Fibroblast of pulmonary artery (primary cell): Measurements from ENCODE around the gene ACOX1.

Source experiments
- DNase-seq: peaks from one replicate; pipeline ENCODE4 v3.0.0-alpha.2; 2010; ENCODE audit warnings: low read depth
- H3K4me3 ChIP-seq: replicated peaks from 2 replicates; pipeline ENCODE4 v1.5.1; 2011; ENCODE audit warnings: low read depth, mild to moderate bottlenecking, control low read depth, low read length, moderate library complexity
- TF ChIP-seq, protein P1 (sequence below): IDR thresholded peaks from 2 replicates; pipeline ENCODE4 v1.5.1; 2011; ENCODE audit warnings: mild to moderate bottlenecking, control low read depth, low read length, inconsistent platforms; ENCODE audit errors: missing control alignments

Gene ACOX1

DNA sequence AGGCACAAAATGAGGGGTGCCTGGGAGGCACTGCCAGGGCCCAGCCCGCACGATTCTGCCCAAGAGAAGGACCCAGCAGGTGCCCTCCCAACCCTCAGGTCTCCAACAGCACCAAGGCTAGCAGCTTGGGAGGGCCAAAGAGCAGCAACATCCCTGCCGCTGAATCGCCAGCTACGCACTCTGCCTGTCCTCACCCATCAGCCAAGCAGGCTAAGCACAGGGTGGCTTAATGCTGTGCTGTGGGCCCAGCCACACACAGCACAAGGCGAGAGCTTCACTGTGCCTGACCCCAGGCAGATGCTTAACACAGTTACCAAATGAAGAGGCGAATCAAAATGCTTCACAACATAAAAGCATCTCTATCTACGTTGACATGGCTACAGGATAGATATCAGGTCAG, 63.7 kb downstream of the ACOX1 start:
- H3K4me3 ChIP-seq, result no peak overlapping the region
- no peak for DNase-seq
- TF ChIP-seq, protein P1, sequence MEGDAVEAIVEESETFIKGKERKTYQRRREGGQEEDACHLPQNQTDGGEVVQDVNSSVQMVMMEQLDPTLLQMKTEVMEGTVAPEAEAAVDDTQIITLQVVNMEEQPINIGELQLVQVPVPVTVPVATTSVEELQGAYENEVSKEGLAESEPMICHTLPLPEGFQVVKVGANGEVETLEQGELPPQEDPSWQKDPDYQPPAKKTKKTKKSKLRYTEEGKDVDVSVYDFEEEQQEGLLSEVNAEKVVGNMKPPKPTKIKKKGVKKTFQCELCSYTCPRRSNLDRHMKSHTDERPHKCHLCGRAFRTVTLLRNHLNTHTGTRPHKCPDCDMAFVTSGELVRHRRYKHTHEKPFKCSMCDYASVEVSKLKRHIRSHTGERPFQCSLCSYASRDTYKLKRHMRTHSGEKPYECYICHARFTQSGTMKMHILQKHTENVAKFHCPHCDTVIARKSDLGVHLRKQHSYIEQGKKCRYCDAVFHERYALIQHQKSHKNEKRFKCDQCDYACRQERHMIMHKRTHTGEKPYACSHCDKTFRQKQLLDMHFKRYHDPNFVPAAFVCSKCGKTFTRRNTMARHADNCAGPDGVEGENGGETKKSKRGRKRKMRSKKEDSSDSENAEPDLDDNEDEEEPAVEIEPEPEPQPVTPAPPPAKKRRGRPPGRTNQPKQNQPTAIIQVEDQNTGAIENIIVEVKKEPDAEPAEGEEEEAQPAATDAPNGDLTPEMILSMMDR, result no peak

DNA sequence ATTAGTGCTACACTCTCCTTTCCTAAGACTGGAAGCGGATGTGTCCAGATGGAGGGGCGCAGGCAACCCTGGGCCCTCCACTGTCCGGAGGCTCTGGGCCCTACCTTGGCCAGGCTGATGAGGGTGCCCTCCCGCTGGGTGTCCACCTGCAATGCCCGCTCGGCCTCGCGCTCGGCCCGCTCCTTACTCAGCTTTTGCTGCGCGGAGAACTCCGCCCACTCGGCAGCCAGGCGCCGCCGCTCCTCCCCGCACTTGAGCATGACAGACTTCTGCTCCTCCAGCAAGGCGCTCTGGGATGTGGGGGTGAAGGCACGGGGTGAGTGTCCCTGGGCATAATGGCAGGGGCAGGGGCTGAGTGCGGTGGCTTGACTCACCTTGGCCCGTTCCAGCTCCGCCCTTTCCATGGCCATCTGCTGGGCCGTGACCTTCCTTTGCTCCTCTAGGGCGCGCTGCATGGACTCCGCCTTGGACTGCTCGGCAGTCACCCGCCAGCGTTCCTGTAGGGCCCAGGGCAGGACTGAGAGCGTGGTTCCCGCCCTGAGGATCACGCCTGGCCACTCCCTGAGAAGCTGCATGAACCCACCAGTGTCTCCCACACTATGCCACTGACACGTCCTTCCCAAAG, 64.2 kb downstream of the ACOX1 start:
- TF ChIP-seq, protein P1, result no peak
- no peak overlapping the region for H3K4me3 ChIP-seq
- DNase-seq, result no peak

DNA sequence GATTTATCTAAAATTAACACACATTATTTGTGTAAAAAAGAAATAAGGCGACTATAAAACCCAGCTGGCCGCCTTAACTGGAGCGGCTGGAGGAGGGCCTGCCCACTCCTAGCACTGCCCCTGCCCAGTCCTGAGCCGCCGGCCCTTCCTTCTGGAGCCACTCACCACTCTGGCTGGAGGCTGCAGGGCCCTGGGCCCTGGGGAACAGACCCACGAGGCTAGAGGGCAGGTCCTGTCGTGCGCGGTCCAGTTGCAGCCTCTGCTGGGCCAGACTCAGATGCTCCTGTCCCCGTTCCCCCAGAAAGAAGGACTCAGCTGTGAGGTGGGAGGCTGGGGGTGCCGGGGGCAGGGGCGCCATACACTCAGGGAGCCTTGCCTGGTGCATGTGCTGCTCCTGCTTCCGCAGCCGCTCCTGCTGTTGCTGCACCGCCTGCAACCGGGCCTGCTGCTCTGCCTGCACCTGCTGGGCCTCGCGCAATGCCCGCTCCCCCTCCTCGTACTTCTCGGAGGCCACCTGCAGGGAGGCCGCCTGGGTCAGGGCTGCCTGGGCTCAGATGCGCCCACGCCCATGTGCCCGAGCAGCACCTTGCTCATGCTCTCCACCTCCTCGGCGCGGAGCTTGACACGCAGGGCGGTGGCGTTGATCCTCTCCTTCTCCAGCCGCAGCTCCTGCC, 65.3 kb downstream of the ACOX1 start:
- TF ChIP-seq, protein P1, result no peak

DNA sequence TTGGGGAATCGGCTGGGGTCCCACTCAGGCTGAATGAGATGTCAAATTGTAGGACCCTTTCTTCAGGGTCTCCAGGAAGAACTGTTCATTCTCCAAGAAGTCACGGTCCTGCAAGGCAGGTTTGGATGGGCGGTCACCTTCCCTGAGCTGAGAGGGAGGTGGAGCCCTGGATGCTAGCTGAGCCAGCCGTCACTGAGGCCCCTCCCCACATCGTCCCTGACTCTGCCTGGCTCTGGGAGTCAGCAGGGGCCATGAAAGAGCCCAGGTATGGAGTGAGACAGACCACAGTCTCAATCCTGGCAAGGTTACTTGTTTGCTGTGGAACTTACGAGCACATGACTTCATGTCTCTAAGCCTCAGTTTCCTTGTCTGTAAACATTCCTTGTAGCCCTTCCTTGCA, 68.3 kb downstream of the ACOX1 start:
- no peak for DNase-seq
- TF ChIP-seq, protein P1, result no peak

More for the DNA sequence above, 65.3 kb downstream of the ACOX1 start:
- no peak overlapping the region for H3K4me3 ChIP-seq
- no peak for DNase-seq

DNA sequence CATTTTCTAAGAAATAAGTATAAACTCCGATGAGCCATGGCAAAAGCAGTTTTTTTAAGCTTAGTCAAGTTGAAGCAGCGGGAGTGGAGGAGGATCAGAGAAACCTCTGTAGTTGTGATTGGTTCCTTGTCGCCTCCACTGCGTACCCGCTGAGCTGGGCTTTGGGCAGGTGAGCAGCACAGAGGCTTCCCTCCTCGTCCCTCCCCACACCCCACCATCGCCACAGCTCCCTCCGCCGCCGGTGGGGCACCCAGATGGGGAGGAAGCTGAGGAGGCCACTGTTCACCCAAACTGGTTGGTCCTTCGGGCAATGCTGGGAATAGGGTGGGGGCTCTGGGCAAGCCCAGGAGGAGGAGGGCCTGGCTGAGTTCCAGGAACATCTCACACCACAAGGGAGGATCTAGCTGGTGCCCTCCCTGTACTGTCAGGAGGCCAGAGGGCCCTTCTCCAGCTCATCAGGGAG, 69.1 kb downstream of the ACOX1 start:
- TF ChIP-seq, protein P1, result no peak
- no peak overlapping the region for H3K4me3 ChIP-seq
- DNase-seq, result no peak

More for the DNA sequence above, 68.3 kb downstream of the ACOX1 start:
- H3K4me3 ChIP-seq, result no peak overlapping the region

DNA sequence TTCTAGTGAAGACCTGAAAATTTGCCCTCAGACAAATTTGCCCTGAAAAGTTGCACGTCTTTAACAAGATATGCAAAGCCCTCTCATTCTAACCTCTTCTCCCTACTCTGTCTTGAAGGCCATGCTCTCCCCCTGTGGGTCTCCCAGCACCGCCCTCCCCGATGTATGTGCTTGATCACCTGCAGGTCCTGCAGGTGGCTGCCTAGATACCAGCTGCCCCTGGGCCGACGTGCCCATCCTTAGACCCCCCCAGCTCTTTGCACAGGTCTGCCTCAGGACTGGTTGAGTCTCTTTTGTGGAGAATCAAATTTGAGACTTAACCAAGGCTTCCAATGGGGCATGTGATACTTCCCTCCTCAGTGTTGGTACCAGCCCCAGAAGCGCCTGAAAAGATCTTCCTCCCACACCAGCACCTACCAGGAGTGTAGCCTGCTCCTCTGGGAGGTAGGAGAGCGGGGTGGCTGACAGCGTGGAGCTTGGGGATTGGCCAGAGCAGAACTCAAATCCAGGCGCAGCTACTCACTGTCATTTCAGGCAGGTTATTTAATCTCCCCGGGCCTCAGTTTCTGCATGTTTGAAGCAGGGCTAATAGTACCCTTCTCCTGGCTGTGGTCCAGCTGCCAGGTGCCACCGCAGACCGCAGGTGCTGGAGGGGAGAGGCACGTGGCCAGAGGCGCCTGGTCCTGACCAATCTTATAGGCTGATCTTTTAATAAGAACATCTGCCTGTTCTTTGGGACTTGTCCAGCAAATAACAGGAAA, 69.7 kb downstream of the ACOX1 start:
- no peak for DNase-seq
- no peak overlapping the region for H3K4me3 ChIP-seq
- TF ChIP-seq, protein P1, result no peak
